NCI-H1048 (cell line): ENCODE results near the gene POC1B.
A peak's percentile ranks its signal among the peaks of the same experiment; 100 is the strongest.

ENCODE experiments used
- DNase-seq: peaks from one replicate; lab custom pipeline; 2025; lab: John Stamatoyannopoulos, UW

Gene POC1B

GRCh38 chr12:89539426-89540223 is 13.8 kb upstream of the POC1B start:
- no peak for DNase-seq

- no peak for DNase-seq
Observed at GRCh38 chr12:89538897-89539296, 13.1 kb upstream of the POC1B start.

- no peak for DNase-seq
Observed at GRCh38 chr12:89537389-89537788, 11.5 kb upstream of the POC1B start.

DNA sequence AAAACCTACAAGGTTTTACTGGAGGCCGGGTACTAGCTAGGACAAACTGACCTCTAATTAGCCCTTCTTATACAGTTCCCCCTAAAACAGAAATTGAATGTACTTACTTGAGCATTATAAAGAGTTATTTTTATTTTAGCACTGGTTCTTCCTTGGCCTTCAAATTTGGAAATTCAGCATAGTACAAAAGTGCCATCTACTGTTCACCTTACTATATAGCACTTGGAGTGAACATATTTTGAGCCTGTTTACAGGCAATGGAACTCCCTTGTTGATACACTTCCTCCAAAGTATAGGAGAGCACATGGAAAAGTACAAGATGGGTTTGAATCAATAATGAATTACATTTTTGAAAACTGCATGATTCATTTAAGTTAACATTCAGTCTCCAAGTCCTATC is 3.9 kb upstream of the POC1B start:
- no peak for DNase-seq

GRCh38 chr12:89528434-89528833 is 2.6 kb upstream of the POC1B start:
- DNase-seq = no peak

GRCh38 chr12:89525305-89525823 is 483 bp downstream of the POC1B start:
- no peak for DNase-seq

DNA sequence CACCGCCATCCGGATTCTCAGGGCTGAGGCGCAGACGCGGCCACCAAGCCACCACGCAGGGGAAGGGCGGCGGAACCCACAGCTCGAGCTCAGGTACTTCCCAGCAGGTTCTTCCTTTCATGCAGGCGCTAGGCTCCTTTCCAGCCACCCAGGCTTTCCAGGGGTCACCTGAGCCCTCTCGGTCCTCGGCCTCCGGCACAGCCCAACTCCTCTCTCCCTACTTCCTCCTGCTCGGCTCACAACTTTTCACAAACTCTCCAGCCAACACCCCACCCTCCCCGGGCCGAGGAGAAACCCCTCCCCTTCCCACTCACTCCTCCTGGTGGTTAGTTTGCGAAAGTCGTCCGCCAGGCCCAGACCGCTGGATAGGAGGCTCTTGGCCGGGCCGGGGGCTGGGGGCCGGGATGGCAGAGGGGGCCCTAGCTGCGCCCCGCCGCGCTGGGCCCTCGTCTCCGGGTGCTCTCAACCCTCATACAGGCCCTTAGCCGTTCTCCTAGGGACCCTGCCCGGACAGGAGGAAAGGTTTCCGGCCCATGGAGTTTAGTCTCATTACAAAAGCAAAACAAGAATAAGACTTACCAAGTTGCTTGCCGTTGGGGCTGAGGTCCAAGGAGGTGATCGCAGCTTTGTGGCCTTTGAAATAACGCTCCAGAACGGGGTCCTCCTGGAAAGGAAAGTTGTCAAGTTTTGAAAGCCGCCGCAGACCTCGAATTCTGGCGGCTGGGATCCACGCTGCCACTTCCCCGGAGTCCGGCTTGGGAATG is 1.1 kb downstream of the POC1B start, which contains the start of gene GALNT4:
Gene GALNT4, minus strand, starts transcription at position 256 of the 764 bp plus-strand sequence. Its CDS starts 247 bp downstream, at position 9.
- peak; percentile 58 for DNase-seq

- no peak for DNase-seq
Observed at GRCh38 chr12:89523843-89524540, 1.9 kb downstream of the POC1B start.

- DNase-seq = no peak
Observed at GRCh38 chr12:89523393-89523792, 2.5 kb downstream of the POC1B start.

DNA sequence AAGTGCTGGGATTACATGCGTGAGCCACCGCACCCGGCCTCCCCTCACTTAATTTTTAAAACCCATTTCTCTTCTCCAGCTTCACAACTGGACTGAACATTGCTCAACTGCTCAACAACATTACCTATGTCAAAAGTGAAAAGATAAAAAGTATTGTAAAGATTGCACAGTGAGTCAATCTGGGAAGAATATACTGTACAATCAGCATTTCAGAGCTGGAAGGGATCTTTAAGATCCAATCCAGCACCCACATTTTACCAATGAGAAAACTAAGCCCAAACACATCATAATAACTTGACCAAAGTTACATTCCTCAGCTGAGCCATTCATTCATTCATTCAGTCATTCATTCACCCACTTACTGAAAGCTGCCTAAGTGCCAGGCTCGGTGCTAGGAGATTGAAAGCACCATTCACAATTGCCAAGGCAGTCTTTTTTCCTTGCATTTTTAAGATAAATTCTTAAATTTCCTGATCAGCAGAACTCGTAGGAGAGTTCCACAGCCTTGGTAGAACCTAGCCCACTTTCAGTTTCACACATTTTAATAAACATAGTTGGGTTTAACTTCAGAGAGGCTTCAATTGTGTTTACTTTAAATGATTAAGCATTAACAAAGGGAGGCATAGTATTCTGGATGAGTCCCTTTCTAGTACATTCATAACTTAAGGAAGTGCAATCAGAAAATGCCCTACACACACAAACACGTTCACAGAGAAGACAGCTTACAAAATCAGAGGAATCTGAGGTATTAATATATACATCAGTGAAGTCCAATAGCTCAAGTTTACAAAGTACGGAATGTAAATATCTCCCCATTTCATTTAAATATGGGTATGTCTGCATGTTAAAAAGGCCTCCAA is 4.3 kb downstream of the POC1B start:
- no peak for DNase-seq

- DNase-seq = no peak
Observed at GRCh38 chr12:89517720-89518119, 8.1 kb downstream of the POC1B start.

DNA sequence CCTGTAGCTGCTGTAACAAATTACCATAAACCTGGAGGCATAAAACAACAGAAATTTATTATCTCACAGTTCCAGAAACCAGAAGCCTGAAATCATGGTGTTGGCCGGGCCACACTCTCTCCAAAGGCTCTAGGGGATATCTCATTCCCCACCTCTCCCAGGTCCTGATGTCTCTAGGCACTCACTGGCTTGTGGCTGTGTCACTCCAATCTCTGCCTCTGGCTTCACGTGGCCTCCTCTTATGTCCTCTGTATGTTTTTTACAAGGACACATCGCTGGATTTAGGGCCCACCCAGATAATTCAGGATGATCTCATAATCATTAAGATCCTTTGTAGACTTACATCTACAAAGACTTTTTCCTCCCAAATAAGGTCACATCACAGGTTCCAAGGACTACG is 9.2 kb downstream of the POC1B start:
- DNase-seq = no peak

GRCh38 chr12:89514751-89515150 is 11.1 kb downstream of the POC1B start:
- no peak for DNase-seq

DNA sequence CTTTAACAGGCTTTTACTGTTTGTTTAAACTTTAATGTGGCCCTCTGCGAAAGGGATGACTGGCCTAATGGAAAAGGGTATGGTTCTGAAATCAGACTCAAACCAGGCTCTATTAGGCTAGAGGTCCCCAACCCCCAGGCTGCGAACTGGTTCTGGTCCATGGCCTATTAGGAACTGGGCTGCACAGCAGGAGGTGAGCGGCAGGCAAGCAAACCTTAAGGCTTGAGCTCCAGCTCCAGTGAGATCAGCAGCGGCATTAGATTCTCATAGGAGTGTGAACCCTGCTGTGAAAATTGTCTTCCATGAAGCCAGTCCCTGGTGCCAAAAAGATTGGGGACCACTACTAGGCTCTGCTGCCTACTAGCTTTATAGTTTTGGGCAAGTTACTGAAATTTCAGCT is 12.3 kb downstream of the POC1B start:
- DNase-seq = no peak

DNA sequence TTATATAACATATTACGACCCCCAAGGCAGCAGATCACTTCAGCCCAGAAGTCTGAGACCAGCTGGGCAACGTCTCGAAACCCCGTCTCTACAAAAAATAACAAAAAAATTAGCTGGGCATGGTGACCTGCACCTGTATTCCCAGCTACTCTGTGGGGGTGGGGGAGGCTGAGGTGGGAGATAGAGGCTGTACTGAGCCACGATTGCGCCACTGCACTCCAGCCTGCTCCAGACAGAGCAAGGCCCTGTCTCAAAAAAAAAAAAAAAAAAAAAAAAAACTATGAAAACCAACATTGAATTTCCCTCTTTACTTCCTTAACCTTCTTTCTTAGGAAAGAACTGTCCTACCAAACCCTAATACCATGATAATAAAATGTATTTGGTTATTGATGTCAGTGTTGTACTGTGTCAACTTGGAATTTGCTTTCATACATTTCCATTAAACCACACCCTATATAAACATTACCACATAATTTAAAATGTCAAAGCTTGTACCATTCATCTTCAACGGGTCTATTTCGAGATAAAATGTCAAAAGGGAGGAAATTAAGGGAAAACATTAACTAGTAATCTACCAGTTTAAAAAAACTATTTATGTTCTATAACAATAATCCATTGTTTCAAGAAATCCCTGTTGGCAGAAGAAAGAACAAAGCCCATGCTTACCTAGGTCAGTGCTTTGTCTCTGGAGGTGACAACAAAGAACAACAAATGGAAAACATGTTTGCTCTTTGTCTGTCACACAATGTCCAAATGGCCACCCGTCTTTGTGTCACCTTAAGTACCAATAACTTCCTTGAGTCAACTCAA is 18.6 kb downstream of the POC1B start:
- DNase-seq = no peak

DNA sequence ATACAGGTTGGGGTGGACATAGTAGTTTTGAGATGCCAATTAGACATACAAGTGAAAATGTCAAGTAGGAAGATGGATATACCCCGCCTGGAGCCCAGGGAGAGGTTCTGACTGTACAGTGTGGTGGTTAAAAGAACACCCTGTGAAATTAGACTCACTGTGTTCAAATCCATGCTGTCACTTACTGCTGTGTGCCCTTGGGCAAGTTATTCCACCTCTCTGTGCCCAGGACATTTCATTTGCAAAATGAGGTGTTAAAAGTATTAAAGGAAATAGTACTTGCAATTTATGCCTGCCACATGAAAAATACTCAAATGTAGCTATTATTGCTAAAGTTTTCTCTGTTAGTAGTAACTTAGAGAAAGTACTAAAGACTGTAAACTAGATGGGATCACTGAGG is 19.8 kb downstream of the POC1B start:
- no peak for DNase-seq

GRCh38 chr12:89504560-89505346 is 21.1 kb downstream of the POC1B start:
- DNase-seq = no peak

GRCh38 chr12:89501793-89502192 is 24.1 kb downstream of the POC1B start:
- DNase-seq = no peak

DNA sequence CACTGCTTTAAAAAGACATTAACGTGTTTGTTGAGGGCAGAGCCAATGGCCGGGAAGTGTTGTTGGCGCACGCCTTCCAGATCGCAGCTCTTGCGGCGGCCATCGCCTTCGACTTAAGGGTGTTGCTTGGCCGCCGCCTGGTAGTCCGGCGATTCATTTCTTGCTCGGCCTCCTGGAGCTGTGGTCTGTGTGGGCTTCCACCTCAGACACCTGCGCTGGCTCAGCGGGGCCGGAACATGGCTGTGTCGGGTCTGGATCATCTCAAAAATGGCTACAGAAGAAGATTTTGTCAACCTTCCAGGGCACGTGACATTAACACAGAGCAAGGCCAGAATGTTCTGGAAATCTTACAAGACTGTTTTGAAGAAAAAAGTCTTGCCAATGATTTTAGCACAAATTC is 26.0 kb downstream of the POC1B start:
- no peak for DNase-seq

DNA sequence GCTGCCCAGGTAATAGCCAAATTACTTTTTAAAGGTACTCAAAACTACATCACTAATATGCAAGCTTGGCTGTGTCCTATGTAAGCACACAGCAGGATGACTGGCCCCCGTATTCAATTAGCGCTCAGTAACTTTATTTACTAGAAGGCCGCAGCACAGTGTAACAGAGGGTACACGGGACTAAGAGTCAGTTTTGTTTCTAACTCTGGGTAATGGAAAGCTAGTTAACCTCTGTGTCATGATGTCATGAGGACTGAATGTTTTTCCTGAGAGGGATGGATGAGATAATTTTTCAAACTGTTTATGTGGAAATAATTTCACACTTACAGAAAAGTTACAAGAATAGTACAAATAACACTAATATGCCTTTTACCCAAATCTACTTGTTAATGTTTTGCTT is 28.4 kb downstream of the POC1B start:
- no peak for DNase-seq
